Measurements from ENCODE around the gene UBE2N. TPM values are rescaled to one million over a fixed set of nuclear protein-coding genes. Genes with fewer than 3 reads are reported as not detected.
A peak's percentile ranks its signal among the peaks of the same experiment; 100 is the strongest.
"Not testable (repeated sequence)": the region's sequence is repeated elsewhere in the genome, so short reads cannot be mapped to it uniquely, and the experiment has no call there.

Gene UBE2N
- total RNA-seq, 1 donor from 2014 or later = 22.9 TPM

DNA sequence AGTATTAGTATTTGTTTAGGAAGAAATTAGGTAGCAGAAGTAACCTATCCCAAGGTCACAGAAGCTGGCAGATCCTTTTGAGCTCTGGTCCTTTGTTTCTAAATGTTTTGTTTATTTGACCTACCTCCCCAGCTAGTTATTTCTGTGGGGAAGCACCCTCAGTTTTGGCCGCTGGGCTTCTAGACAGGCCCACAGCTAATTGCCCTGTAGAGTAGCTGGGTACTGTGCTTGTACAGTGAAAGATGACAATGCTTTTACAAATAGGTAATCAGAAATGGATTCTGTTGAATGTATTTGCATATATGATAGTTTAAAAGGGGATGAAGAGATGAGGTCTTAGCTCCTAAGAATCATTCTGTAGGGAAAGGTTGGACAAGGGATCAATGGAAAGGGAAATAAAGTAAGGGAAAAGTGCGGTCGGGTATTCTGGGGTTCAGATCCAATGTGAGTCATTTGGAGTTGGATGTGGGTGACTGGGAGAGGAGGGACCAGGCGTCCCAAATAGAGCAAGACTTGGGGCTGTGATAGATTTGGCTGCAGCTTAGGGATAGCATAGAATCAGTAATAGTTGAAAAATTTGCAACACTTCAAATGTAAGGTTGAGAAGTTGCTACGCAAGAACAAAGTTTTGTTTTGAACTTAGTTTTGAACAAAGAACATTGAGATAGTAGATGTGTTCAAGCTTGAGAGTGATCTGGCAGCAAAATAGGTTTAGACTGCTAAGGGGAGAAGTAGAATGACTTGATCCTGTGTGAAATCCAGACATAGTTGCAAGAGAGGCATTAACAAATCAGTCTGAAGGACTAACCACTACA lies 60.4 kb downstream of the UBE2N start:
- H3K27me3 ChIP-seq (ENCODE audit: control insufficient read depth, insufficient read depth, low read length) = no peaks in the 10 kb centered on the region
- H3K36me3 ChIP-seq (ENCODE audit: control insufficient read depth, insufficient read depth, low read length) = no peaks in the 10 kb centered on the region
- FAIRE-seq (no peak), DNase-seq (ENCODE audit: low read depth) (peak; percentile 9)
- H3K4me3 ChIP-seq (ENCODE audit: low read depth, low read length) = peak overlapping the region; percentile 87
- TF ChIP-seq, protein P1, sequence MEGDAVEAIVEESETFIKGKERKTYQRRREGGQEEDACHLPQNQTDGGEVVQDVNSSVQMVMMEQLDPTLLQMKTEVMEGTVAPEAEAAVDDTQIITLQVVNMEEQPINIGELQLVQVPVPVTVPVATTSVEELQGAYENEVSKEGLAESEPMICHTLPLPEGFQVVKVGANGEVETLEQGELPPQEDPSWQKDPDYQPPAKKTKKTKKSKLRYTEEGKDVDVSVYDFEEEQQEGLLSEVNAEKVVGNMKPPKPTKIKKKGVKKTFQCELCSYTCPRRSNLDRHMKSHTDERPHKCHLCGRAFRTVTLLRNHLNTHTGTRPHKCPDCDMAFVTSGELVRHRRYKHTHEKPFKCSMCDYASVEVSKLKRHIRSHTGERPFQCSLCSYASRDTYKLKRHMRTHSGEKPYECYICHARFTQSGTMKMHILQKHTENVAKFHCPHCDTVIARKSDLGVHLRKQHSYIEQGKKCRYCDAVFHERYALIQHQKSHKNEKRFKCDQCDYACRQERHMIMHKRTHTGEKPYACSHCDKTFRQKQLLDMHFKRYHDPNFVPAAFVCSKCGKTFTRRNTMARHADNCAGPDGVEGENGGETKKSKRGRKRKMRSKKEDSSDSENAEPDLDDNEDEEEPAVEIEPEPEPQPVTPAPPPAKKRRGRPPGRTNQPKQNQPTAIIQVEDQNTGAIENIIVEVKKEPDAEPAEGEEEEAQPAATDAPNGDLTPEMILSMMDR (IDR thresholded peaks at IDR 0.05; ENCODE audit: insufficient read depth, low read length, severe bottlenecking) = no peak

DNA sequence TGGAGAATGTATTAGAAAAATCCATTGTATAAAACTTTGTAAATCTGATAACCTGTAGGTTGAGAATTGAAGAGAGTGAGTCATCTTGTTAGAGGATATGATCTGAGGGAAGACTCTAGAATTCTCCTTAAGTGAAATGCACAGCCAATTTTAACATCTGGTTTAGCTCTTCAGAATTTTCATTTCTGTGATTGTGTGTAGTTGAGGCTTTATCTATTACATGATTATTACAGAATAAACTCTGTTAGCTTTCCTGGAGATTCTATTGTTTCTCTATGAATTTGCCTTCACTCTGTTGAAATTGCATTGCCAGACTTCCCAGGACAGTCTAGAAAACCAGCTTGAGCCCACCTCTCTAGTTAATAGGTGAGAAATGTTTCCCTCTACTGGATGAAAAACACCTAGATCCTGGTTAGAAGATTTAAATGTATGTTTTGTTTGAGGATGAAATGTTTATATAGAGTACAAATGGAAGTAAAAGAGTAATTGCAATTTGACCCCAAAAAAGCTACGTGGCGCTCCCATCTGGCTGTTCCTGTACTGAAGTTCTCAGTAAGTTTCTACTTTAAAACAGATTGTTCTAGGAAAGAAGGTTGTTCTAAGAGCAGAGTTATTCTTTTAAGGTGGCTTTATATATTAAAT lies 61.1 kb downstream of the UBE2N start:
- FAIRE-seq (no peak), DNase-seq (ENCODE audit: low read depth) (peak; percentile 66)
- H3K4me3 ChIP-seq (ENCODE audit: low read depth, low read length) = peak overlapping the region; percentile 87

DNA sequence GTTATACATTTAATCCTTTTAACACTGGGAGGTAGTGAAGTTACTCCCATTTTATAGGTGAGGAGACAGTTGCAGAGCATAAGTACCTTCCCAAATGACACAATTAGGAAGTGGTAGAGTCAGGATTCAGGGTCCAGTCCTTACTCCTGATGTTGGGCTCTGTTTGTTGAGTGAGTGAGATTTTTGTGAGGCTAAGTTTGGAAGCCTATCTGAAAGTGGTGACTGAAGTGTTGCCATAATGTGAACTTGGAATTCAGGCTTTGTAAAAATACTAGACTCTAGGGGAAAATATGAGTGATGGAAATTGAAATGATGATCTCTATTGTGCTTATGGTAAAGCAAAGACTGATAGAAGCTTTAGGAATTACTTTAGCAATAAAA lies 61.8 kb downstream of the UBE2N start:
- H3K27me3 ChIP-seq (ENCODE audit: control insufficient read depth, insufficient read depth, low read length) = no peaks in the 10 kb centered on the region
- peak overlapping the region; percentile 87 for H3K4me3 ChIP-seq (ENCODE audit: low read depth, low read length)
- FAIRE-seq = no peak
- DNase-seq (ENCODE audit: low read depth) = peak; percentile 25
- no peaks in the 10 kb centered on the region for H3K36me3 ChIP-seq (ENCODE audit: control insufficient read depth, insufficient read depth, low read length)
- TF ChIP-seq, protein P1 (IDR thresholded peaks at IDR 0.05; ENCODE audit: insufficient read depth, low read length, severe bottlenecking) = no peak

More for the DNA sequence above, 61.1 kb downstream of the UBE2N start:
- H3K36me3 ChIP-seq (ENCODE audit: control insufficient read depth, insufficient read depth, low read length) = no peaks in the 10 kb centered on the region
- TF ChIP-seq, protein P1 (IDR thresholded peaks at IDR 0.05; ENCODE audit: insufficient read depth, low read length, severe bottlenecking) = no peak
- H3K27me3 ChIP-seq (ENCODE audit: control insufficient read depth, insufficient read depth, low read length) = no peaks in the 10 kb centered on the region

DNA sequence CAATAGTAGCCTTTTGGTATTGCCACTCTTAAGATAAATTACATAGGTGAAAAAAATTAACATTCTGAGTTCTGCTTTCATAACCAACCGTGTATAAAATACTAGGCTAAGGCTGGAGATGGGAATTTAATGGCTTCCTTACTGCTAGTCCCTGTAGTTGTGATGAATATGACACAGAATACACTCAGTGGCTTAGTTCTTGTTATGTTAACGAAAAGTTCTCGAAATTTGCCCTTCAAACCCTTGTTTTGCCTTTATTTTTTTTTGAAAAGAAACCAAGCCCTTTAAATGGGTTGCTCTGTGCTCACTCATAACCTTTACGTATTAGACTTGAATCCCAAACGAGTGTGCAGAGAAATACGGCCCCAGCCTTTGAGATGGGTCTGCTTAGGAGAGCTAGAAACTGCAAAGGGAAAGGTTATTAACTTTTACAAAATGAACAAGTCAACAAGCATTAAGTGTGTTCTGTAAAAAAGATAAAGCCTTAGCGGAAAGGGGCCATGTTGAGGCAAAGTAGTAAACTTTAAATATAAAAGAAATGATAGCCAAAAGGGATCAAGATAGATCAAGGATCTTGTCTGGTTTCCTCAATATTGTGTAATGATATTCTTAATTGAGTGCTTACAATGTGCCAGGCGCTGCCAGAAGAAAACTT lies 62.3 kb downstream of the UBE2N start:
- no peak for FAIRE-seq

DNA sequence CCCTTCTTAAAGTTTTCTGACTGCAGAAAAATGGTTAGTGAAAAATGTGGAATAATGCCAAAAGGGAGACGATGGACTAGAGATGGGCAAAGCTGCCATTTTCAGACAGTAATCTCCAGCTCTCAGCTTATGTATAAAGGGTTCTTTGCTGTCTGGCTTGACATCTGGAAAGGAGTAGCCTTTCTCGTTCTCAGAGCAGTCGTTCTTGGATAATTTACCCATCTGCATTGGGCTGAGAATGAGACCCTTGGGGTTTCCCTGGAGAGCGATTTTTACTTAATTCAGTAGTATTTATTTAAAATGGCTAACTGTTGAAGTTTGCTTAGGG lies 62.8 kb downstream of the UBE2N start:
- DNase-seq (ENCODE audit: low read depth) (peak; percentile 21), FAIRE-seq (no peak)
- Histone ChIP-seq H3K4me3 (ENCODE audit: low read depth, low read length) (peak overlapping the region; percentile 87), H3K27me3 (ENCODE audit: control insufficient read depth, insufficient read depth, low read length) (no peaks in the 10 kb centered on the region), H3K36me3 (ENCODE audit: control insufficient read depth, insufficient read depth, low read length) (no peaks in the 10 kb centered on the region)
- TF ChIP-seq, protein P1 (IDR thresholded peaks at IDR 0.05; ENCODE audit: insufficient read depth, low read length, severe bottlenecking) = no peak

More for the DNA sequence above, 62.3 kb downstream of the UBE2N start:
- no peaks in the 10 kb centered on the region for H3K36me3 ChIP-seq (ENCODE audit: control insufficient read depth, insufficient read depth, low read length)
- no peaks in the 10 kb centered on the region for H3K27me3 ChIP-seq (ENCODE audit: control insufficient read depth, insufficient read depth, low read length)
- peak overlapping the region; percentile 87 for H3K4me3 ChIP-seq (ENCODE audit: low read depth, low read length)
- TF ChIP-seq, protein P1 (IDR thresholded peaks at IDR 0.05; ENCODE audit: insufficient read depth, low read length, severe bottlenecking) = no peak
- peak; percentile 30 for DNase-seq (ENCODE audit: low read depth)

DNA sequence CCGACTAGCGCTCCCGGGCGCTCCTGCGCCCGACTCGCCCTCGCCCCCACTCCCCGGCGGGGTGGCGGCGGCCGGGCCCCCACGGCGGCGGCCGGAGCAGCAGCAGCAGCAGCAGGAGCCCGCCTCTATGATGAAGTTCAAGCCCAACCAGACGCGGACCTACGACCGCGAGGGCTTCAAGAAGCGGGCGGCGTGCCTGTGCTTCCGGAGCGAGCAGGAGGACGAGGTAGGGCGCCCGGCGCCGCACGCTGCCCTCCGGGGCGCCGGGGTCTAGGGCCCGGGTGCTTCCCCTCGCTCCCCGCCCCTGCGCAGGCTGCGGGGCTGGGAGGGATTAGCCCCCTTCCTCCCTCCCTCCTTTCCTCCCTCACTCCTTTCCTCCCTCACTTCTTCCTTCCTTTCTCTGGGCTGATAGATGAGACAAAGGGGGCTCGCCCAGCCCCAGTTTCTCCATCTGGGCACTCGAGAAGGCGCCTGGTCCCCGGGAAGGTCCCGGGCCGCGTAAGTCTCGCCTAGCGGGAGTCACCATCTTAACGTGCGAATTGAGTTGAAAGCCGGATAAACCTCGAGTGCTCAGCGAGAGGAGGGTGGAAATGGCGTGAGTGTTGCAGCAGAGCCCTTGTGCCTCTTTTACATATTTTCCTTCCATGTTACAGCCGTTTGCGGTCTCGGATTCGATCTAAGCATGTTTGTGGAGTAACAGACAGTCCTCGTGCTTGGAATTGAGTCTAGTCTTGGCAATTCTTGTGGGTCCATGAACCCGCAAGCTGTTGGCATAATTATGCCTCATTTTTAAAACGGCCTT lies 63.4 kb downstream of the UBE2N start:
- not testable (repeated sequence) for H3K27me3 ChIP-seq (ENCODE audit: control insufficient read depth, insufficient read depth, low read length); H3K36me3 ChIP-seq (ENCODE audit: control insufficient read depth, insufficient read depth, low read length); FAIRE-seq
- H3K4me3 ChIP-seq (ENCODE audit: low read depth, low read length) = peak overlapping the region; percentile 87
- peak; percentile 54 for DNase-seq (ENCODE audit: low read depth)

All from bronchial epithelial cell (primary cell).